ENCODE measurements around the gene TSSC4.

The TSSC4 gene

DNA sequence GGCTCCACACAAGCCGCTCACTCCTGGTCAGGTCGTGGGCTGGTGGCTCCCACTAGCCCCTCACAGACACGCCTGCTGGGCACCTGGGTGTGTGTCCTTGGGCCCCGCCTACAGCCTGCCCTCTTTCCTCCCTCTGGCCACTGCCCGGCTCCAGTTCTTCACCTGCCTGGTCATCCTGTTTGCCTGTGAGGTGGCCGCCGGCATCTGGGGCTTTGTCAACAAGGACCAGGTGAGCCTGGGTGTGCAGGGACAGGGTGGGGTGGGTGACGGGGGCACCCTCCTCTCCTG, 5.8 kb upstream of the TSSC4 start:
- no peak overlapping the region for H3K4me3 ChIP-seq (ENCODE audit: low read length)
- no peak for DNase-seq (ENCODE audit: low read depth, low spot score)

DNA sequence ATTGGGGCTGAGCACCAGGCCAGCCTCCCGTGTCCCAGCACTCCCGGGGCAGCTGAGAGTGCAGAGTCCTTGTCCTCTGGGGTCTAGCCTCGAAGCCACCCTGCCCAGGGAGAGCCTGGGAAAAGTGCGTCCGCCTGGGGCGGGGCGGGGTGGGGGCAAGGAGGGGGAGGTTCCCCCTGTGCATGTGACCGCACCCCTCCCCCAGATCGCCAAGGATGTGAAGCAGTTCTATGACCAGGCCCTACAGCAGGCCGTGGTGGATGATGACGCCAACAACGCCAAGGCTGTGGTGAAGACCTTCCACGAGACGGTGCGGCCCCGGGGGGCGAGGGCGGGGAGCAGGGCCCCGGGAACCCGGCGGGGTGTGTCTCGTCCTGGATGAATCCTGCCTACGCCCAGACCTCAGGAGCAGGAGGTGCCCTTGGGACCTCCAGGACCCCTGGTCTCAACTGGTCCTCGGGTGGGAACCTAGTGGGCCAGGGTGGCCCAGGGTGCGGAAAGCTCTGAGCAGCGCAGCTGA, 5.3 kb upstream of the TSSC4 start:
- no peak for DNase-seq (ENCODE audit: low read depth, low spot score)
- H3K4me3 ChIP-seq (ENCODE audit: low read length), result no peak overlapping the region

DNA sequence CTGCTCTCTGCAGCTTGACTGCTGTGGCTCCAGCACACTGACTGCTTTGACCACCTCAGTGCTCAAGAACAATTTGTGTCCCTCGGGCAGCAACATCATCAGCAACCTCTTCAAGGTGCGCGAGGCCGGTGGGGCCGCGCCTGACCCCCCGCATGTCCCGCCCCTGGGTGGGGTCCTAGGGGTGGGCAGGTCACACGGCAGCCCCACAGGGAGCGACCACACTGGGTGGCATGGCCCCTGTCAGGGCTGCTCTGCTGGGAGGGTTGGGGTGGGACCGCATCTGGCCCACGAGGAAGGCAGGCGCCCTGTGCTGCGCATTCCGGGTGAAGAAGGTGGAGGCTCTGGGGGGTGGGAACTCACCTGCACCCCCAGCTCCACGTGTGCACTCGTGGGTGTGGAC, 4.7 kb upstream of the TSSC4 start:
- DNase-seq (ENCODE audit: low read depth, low spot score), result no peak
- H3K4me3 ChIP-seq (ENCODE audit: low read length), result no peak overlapping the region

DNA sequence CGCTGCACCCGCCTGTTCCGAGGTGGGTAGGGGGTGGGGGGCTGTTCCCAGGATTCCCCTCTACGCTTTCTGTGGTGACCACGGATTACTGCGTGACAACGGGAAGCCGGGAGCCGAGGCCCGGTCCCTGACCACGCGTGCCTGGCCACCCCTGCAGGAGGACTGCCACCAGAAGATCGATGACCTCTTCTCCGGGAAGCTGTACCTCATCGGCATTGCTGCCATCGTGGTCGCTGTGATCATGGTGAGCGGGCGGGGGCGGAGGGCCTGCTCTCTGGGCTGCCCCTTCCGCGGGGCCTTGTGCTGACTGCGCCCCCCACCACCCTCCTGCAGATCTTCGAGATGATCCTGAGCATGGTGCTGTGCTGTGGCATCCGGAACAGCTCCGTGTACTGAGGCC, 4.1 kb upstream of the TSSC4 start:
- H3K4me3 ChIP-seq (ENCODE audit: low read length), result no peak overlapping the region
- DNase-seq (ENCODE audit: low read depth, low spot score), result no peak

DNA sequence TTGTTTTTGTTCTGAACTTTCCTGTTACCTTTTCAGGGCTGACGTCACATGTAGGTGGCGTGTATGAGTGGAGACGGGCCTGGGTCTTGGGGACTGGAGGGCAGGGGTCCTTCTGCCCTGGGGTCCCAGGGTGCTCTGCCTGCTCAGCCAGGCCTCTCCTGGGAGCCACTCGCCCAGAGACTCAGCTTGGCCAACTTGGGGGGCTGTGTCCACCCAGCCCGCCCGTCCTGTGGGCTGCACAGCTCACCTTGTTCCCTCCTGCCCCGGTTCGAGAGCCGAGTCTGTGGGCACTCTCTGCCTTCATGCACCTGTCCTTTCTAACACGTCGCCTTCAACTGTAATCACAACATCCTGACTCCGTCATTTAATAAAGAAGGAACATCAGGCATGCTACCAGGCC, 3.5 kb upstream of the TSSC4 start:
- DNase-seq (ENCODE audit: low read depth, low spot score), result no peak
- H3K4me3 ChIP-seq (ENCODE audit: low read length), result no peak overlapping the region

DNA sequence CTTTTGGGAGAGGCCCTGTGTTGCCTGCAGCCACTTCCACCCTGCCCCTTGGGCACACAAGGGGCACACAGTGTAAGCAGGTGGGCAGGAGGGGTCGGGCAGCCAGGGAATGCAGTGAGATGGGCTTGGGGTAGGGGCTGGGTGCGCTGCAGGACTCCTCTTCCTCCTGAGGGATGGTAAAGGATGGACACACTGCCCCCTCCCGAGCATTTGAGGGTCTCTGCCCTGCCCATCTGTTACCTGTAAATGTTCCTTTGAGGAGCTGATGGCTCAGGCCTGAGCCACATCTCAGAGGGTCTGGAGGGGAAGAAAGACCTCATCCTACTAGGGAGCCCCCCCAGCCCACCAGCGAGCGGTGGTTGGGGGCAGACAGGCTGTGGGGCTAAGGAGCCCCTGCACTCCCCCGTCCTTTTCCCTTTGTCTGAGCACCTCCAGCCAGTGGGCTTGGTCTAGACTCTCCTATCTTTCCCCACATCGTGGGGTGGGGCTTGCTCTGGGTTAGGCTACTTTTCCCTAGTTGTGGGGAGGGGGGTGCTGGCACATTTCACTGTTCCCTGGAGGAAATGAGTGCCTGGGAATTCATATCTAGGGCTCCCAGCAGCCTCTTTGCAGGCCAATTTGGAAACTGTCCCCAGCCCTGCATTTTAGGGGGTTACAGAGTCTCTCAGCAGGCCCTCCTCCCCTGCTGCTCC, 1.7 kb upstream of the TSSC4 start:
- DNase-seq (ENCODE audit: low read depth, low spot score), result no peak
- H3K4me3 ChIP-seq (ENCODE audit: low read length), result peak overlapping the region; percentile 81

DNA sequence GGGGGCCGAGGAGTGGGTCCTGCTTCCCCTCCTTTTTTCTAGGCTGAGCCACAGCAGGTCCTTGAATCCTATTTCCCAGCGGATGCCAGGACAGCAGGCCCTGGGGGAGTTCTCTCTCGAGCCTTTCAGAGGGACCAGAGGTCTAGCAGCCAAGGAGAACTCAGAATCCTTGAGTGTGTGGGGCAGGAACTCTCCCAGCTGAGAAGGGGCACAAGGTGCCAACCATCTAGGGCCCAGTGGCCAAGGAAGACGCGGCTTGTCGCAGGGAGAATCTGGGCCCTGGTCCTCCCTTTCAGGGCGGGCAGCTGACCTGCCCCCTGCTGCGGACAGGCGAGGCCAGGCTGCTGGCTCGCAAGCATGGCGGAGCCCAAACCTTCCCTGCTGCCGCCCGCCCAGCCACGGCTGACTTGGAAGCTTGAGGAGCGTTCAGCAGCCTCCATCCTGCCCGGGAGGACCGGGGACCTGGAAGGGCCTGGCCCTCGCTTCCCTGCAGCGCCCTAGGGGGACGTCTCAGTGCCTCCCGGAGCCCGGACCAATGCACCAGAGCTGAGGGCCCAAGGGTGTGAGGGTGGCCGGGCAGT, 972 bp upstream of the TSSC4 start:
- peak overlapping the region; percentile 81 for H3K4me3 ChIP-seq (ENCODE audit: low read length)
- DNase-seq (ENCODE audit: low read depth, low spot score), result no peak

DNA sequence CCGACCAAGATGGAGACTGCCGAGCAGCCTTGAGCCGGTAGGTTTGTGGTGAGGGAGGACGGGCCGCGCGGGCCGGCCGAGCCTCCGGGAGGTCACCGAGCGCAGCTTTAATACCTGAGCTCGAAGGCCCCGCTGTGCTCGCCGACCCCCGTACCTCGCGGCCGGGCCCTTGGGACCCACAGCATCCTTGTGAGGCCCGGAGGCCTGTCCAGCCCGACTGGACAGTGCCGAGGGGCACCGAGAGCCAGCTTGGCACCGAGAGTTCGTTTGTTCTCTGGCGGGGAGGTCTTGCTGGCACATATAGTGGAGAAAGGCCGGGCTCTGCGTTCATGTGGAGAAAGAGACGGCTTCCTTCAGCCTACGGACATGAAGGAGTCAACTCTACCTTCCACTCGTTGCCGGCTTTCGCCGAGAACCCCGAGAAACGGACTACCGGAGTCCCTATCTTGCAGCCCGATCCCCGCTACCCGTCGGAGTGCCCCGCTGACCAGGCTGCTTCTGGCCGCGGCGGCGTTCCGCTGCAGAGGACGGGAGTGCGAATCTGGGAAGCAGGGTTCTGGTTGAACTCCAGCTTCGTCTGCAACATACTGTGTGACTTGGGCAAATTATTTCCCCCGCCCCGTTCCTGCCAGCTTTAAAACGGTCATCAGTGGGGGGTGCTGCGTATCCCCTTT, 349 bp downstream of the TSSC4 start:
- H3K4me3 ChIP-seq (ENCODE audit: low read length), result peak overlapping the region; percentile 98
- no peak for DNase-seq (ENCODE audit: low read depth, low spot score)

DNA sequence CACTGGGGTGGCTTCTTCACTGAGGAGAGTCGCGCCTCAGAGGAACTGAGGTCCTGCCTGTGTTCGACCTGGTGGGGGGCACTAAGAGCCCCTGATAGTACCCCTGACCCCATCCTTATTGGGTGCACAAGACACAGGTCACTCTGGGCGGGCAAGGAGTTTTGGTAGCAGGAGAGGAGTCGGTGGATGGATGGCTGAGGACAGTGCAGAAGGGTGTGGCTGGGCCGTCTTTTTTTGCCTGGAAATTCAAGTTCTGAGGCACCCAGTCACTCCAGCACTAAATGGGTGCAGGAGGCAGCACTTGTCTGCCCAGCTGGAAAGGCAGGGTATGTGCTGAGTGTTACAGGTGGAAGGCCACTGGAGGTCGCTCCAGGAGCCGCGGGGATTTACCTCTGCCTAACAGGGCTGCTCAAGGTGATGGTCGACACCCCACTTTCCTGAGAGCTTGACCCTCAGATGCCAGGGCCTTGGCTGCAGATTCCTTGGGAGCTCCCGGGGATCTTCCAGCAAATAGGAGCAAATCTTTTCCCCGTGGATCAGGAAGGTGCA, 960 bp downstream of the TSSC4 start:
- no peak for DNase-seq (ENCODE audit: low read depth, low spot score)
- H3K4me3 ChIP-seq (ENCODE audit: low read length), result peak overlapping the region; percentile 98

DNA sequence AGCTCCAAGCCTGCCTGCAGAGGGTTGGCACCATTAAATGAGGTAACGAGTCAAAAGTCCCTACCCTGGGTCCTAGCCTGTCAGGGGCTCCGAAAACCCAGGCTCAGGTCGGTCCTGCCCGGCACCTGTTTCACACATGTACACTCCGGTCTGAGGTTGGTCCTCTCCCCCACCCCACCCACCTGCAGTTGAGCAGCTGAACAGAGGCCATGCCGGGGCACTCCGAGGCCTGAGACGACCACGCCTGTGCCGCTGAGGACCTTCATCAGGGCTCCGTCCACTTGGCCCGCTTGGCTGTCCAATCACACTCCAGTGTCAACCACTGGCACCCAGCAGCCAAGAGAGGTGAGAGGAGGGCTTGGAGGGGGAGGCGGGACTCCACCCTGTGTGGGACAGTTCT, 1.6 kb downstream of the TSSC4 start:
- peak overlapping the region; percentile 98 for H3K4me3 ChIP-seq (ENCODE audit: low read length)
- DNase-seq (ENCODE audit: low read depth, low spot score), result no peak

DNA sequence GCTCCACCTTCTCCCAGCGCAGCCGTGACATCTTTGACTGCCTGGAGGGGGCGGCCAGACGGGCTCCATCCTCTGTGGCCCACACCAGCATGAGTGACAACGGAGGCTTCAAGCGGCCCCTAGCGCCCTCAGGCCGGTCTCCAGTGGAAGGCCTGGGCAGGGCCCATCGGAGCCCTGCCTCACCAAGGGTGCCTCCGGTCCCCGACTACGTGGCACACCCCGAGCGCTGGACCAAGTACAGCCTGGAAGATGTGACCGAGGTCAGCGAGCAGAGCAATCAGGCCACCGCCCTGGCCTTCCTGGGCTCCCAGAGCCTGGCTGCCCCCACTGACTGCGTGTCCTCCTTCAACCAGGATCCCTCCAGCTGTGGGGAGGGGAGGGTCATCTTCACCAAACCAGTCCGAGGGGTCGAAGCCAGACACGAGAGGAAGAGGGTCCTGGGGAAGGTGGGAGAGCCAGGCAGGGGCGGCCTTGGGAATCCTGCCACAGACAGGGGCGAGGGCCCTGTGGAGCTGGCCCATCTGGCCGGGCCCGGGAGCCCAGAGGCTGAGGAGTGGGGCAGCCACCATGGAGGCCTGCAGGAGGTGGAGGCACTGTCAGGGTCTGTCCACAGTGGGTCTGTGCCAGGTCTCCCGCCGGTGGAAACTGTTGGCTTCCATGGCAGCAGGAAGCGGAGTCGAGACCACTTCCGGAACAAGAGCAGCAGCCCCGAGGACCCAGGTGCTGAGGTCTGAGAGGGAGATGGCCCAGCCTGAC, 2.5 kb downstream of the TSSC4 start:
- H3K4me3 ChIP-seq (ENCODE audit: low read length), result no peak overlapping the region
- DNase-seq (ENCODE audit: low read depth, low spot score), result no peak

DNA sequence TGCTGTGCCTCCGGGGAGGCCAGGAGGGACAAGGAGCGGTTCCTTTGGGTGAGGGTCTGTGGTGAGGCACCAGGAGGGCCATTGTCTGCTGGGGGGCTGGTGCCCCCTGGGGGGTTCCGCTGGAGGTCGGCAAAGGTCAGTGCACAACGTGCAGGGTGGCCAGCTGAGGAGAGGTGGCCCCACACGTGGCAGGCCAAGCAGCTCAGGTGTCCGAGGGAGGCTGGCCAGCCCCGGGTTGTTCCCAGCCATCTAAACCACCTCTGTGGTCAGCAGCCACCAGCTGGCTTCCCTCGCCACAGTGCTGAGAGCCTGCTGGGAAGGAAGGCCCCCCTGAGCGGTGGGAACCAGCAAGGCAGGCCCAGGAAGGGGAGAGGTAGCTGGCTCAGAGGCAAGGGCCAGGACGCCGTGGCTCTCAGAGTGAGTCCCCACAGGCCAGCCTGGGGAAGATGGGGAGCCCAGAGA, 4.2 kb downstream of the TSSC4 start:
- H3K4me3 ChIP-seq (ENCODE audit: low read length), result no peak overlapping the region
- no peak for DNase-seq (ENCODE audit: low read depth, low spot score)

DNA sequence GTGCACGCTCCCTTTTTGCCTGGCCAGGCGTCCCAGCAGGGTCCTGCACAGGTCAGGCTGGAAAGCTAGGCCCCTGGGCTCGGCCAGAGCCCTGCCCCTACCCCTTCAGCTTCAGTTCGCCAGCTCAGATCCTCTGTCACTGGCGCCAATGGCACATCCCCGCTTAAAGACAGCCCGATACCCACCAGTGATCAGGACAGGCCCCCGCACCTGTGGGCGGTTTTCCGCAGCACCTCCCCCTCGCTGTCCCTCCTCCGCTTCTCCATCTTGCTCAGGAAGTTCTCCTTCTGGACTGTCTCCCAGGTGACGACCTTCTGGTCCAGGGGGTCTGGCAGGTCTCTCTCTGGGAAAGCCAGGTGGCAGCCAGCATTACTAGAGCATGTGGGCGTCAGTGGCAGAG, 5.9 kb downstream of the TSSC4 start:
- DNase-seq (ENCODE audit: low read depth, low spot score), result no peak
- no peak overlapping the region for H3K4me3 ChIP-seq (ENCODE audit: low read length)

DNA sequence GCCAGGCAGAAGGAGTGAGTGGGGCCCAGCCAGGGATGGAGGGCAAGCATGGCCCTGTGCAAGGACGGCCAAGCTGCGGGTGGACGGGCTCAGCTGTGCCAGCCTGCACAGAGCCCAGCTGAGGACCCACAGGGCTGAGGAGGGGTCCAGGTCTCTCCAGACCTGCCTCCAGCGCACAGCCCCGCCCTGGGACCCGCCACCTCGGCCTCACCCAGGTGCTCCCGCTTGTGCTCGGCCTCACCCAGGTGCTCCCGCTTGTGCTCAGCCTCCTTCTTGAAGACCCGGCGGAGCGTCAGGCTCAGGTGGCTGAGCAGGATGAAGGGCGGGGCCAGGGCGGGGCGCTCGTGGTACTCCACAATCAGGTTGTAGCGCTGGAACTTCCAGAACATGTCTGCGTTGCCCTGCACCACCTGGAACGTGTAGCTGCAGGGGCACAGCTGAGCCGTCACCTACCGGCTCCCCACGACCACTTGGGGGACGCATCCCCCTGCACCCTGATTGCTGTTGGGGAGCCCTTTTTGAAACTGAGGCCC, 6.4 kb downstream of the TSSC4 start:
- no peak overlapping the region for H3K4me3 ChIP-seq (ENCODE audit: low read length)
- no peak for DNase-seq (ENCODE audit: low read depth, low spot score)

DNA sequence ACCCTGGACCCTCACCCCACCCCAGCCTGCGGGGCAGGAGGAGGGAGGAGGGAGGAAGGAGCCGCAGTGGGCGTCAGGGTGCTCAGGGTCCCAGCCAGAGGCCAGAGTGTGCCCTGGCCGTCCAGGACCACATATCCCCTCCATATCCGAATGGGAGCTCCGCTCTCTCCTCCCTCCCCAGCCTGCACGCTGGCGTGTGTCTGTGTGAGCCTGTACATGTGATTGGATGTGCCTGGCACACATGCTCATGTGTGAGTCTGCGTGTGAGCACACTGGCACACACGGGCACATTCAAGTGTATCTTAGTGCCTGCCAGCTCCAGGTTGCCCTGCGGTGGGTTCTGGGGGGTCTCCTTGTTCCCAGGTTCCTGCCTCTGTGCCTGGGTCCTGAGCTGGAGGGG, 8.1 kb downstream of the TSSC4 start:
- H3K4me3 ChIP-seq (ENCODE audit: low read length), result no peak overlapping the region
- DNase-seq (ENCODE audit: low read depth, low spot score), result no peak

DNA sequence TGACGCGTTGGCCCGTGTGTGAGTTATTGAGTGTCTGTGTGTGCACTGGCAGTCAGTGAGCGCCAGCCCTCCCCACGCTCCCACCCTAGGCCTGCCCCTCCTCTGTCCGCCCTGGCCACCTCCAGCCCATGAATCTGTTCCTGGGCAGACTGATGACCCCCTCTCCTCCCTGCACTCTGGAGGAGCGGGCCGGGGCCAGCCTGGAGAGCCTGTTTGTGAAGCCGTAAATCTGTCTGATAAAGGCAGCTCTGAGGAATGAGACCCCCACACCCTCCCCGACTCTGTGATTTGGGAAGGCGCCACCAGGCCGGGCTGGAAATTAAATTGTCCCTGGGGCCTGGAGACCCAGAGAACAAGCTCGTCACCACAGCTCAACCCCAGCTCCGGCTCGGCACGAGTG, 8.6 kb downstream of the TSSC4 start:
- H3K4me3 ChIP-seq (ENCODE audit: low read length), result no peak overlapping the region
- no peak for DNase-seq (ENCODE audit: low read depth, low spot score)

DNA sequence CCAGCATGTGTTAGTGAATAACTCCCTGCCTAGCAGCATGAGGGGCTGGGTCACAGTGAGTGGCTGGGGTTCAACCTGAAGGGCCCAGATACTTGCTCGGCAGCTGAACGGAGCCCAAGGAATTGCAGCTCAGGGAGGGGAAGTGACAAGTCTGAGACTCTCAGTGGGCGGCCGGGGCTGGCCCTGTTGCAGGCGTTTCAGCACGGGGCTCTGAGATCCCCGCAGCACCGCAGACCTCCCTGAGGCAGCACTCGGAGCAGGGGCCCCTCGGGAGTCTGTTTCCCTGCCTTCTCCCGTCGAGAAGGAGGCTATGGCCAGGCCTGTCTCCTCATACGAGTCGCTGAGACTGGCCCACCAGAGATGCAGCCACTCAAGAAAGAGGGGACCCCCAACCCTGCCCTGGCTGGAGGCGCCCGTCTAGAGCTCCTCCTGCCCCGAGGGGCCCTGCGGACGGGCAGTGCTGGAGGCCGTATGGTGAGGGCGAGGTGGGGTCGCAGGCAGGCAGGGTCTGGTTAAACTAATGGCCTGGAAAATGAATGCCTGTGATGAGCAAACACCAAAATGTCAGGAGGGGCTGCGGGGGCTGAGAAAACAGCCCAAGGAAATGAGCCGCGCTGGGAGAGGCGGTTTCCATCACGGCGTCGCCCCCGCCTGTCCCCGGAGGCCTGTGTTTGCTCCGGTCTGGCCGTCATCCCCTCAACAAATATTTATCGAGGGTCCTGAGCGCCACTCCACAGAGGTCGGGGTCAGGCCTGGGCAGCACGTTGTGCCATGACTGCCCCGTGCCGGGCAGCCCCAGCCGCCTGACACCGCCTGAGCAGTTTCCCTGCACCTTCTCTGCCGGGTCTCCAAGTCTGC, 9.3 kb downstream of the TSSC4 start:
- H3K4me3 ChIP-seq (ENCODE audit: low read length), result no peak overlapping the region
- DNase-seq (ENCODE audit: low read depth, low spot score), result no peak

DNA sequence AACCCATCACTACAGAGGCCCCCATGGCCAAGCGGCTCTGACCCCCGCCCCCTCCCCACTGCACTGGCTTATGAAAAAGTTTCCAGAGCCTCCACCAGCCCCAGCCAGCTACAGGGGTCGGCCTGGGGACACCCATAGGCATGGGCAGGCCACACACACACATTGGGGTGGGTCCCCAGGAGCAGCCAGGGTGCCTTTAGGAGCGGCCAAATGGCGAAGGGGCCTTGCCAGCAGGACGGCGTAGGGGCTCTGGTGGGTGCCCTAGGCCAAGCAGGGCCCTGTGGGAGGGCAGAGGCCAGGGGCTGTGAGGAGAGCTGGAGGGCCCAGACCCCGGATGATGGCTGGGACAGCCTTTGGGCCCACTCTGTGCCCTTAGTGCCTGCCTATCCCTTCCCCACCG, 10.1 kb downstream of the TSSC4 start:
- DNase-seq (ENCODE audit: low read depth, low spot score), result no peak
- H3K4me3 ChIP-seq (ENCODE audit: low read length), result no peak overlapping the region

Data from Jurkat, Clone E6-1 (cell line).